ENCODE results near the gene MAP4K4.

The MAP4K4 gene

GRCh38 chr2:101723371-101724124, 26.0 kb downstream of the MAP4K4 start:
- no peak for DNase-seq

GRCh38 chr2:101724125-101724474, 26.6 kb downstream of the MAP4K4 start:
- DNase-seq: no peak

DNA sequence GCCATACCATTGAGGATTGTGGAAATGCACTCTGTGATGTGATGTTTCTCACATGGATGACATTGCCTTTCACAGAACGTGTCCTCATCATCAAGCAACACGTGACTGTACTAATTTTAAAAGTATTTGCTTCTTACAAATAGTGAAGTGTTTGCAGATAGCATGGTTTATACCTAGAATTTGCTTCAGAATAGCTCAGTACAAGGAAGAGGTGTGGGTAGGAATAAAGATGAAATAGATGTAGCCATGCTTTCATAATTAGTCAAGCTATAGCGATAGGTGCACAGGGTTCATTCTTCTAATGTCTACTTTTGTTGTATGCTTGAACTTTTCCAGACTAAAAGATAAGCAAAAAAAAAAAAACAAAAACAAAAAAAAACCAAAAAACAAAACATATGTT, 27.5 kb downstream of the MAP4K4 start:
- DNase-seq: no peak

- DNase-seq: no peak
Observed at GRCh38 chr2:101725515-101726192, 28.1 kb downstream of the MAP4K4 start.

DNA sequence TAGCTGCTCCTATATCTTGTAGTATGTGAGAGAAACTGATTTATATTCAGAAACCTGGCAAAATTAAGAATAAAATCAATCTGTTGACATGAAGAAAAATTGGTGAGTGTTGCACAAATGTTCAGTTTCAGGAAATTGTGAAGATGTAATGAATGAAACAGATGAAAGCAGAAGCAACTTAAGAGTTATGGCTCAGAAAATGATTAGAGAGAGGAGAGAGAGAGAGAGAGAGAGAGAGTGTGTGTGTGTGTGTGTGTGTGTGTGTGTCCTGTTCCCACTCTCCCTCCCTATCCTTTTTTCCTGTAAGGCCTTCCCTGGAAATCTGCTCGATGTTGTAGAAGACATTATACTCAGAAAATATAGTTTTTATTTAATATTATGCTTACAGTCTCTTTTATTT, 31.4 kb downstream of the MAP4K4 start:
- DNase-seq: no peak

GRCh38 chr2:101729521-101730190, 32.1 kb downstream of the MAP4K4 start:
- DNase-seq: no peak

DNA sequence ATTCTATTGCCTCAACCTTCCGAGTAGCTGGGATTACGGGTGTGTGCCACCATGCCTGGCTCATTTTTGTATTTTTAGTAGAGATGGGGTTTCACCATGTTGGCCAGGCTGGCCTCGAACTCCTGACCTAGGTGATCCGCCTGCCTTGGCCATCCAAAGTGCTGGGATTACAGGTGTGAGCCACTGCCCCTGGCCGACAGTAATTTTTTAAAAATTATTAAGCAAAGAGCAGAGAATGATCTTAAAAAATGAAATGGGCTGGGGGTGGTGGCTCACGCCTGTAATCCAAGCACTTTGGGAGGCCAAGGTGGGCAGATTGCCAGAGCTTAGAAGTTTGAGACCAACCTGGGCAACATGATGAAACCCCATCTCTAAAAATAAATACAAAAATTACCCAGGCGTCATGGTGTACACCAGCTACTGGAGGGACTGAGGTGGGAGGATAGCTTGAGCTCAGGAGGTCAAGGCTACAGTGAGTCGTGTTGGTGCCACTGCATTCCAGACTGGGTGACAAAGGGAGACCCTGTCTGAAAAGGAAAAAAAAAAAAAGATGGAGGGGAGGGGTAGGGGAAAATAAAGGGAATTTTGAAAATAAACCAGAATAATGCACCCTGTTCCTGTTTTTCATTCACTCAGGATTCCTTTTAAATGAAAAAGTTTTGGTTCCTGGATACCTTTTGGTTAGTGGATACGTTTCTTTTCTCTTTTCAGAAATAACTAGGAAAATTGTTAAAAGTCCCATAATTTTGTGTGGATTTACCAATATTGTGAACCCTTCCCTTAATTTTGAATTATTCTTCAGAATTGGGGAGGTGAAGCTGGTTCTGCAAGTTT, 33.9 kb downstream of the MAP4K4 start:
- DNase-seq: no peak

- DNase-seq: no peak
Observed at GRCh38 chr2:101732199-101732598, 34.7 kb downstream of the MAP4K4 start.

GRCh38 chr2:101732773-101733256, 35.3 kb downstream of the MAP4K4 start:
- DNase-seq: no peak

- no peak for DNase-seq
Observed at GRCh38 chr2:101733257-101733993, 35.9 kb downstream of the MAP4K4 start.

- no peak for DNase-seq
Observed at GRCh38 chr2:101734505-101735165, 37.1 kb downstream of the MAP4K4 start.

DNA sequence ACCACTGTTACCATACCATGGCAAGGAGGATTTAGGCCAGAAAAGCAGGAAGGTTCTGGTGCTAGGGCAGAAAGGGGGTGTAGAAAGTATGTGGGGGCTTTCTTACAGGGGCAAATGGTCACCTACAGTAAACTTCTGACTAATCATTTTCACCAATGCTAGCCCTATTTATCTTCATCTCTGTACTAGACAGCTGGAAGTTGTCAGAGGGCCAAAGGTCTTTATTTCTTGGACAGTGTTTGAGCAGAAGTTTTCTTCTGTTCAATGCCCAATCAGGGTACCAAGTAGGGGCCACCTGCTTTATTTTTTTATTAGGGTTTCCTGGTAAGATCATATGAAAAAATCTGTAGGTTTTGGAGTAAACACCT, 37.6 kb downstream of the MAP4K4 start:
- no peak for DNase-seq

GRCh38 chr2:101736233-101736632, 38.7 kb downstream of the MAP4K4 start:
- DNase-seq: no peak

GRCh38 chr2:101736861-101737291, 39.4 kb downstream of the MAP4K4 start:
- DNase-seq: no peak

DNA sequence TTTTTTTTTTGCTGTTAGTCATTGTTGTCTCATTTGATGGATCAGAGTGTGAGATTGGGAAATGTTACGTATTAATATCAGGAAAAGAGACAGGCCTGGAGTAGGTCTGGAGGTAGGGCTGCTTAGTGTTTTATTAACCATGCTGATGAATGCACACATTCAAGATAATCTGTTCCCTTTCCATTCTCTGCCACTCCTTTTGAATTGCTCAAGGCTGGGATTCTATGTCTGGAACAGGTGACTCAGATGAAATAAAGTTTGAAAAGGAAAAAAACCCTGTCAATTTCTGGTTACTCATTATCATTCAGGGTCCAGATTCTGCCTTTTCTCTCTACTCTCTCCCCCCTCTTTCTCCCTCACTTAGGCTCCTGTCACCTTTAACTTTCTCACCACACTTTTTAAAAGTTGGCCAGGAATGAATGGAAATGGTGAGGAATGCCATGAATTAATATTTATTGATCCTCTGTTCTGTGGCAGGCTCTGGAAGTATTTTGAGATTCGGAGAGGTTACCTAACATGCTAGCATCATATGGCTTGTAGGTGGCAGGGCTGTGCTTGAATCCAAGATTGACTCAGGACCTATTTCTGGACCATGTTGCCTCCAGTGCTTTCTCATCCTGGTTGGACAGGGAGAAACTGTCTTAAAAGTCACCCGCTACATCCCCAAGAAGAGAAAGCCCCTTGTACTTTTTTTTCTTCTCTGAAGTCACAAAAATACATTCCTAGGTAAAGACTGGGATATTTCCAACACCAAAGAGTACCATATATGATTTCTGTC, 40.2 kb downstream of the MAP4K4 start:
- DNase-seq: no peak

DNA sequence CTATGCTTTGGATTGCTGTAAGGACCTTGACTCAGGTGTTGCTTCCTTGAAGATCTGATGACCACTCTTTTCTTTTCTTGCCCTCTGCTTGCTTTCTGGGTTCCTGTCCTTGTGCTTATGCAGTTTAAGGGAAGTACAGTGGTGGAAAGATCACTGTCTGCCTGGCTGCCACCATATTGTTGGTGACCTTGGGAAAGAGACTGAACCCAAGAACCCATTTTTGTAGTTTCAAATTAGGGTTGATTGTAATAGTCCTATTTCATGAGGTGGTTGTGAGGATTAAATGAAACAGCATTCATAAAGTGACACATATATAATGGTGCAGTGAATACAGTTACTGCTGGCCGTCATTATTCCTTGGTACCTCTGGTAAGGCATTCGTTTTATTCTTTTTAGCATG, 41.1 kb downstream of the MAP4K4 start:
- no peak for DNase-seq

GRCh38 chr2:101740555-101740964, 43.1 kb downstream of the MAP4K4 start:
- DNase-seq: no peak

GRCh38 chr2:101741775-101742520, 44.4 kb downstream of the MAP4K4 start:
- DNase-seq: no peak

GRCh38 chr2:101742547-101742946, 45.0 kb downstream of the MAP4K4 start:
- no peak for DNase-seq

- DNase-seq: no peak
Observed at GRCh38 chr2:101743288-101743687, 45.8 kb downstream of the MAP4K4 start.

Data from DMS 273 treated with DMSO at 0.1 percent for 48 hours (cell line).